B cell (primary cell): ENCODE measurements around the gene GRM4. TPM values are rescaled to one million over a fixed set of nuclear protein-coding genes. Genes with fewer than 3 reads are reported as not detected.

Experiments used
- ATAC-seq: fragments of 200-7000 bp; cut with Tn5 transposase; one replicate; pipeline ENCODE4 v1.10.0; 2021; ENCODE audit warnings: low read depth, mild to moderate bottlenecking, moderate number of reproducible peaks, moderate library complexity
- CTCF ChIA-PET: fragments of 350-600 bp; sonication (Branson Sonifier 250); formaldehyde crosslinking; loops from one replicate; lab custom pipeline; 2021; ENCODE audit warnings: antibody characterized with exemption, inconsistent platforms; lab: Charles Lee
- POLR2A ChIA-PET: fragments of 350-600 bp; sonication (Branson Sonifier 250); formaldehyde crosslinking; loops from one replicate; lab custom pipeline; 2021; ENCODE audit warnings: antibody characterized with exemption; lab: Charles Lee
- DNase-seq: peaks from one replicate; pipeline ENCODE4 v3.0.0; 2013
- H2AFZ ChIP-seq: 2 replicates; pipeline ENCODE4 v1.6.1; 2012; ENCODE audit warnings: mild to moderate bottlenecking, low read depth, low read length; ENCODE audit not compliant: insufficient read depth, poor library complexity, severe bottlenecking
- H3K27ac ChIP-seq, 2 donors: 1 replicate in 1 of 2; 2 replicates in 1 of 2; pipeline ENCODE4 v1.5.1; 2012 to 2013; ENCODE audit warnings: low read length in 2 of 2, mild to moderate bottlenecking in 2 of 2, moderate library complexity in 1 of 2
- H3K27me3 ChIP-seq, 4 experiments: fragments of 200-600 bp in 1 of 4; sonication (generic) in 1 of 4; replicated peaks in 1 of 4; 1 replicate in 2 of 4; 2 replicates in 2 of 4; pipeline versions ENCODE4 v1.6.1 to v1.7.0; 2013 to 2016; ENCODE audit warnings: low read length in 3 of 4, mild to moderate bottlenecking in 2 of 4, mixed read lengths in 1 of 4, moderate library complexity in 1 of 4; ENCODE audit not compliant: insufficient read depth in 4 of 4, control insufficient read depth in 3 of 4; ENCODE audit errors: control extremely low read depth in 1 of 4
- H3K36me3 ChIP-seq, 2 experiments: replicated peaks in 1 of 2; 1 replicate in 1 of 2; 2 replicates in 1 of 2; pipeline versions ENCODE4 v1.6.1 to v1.7.1; 2013; ENCODE audit warnings: low read length in 1 of 2; ENCODE audit not compliant: insufficient read depth in 2 of 2, control insufficient read depth in 1 of 2; ENCODE audit errors: control extremely low read depth in 1 of 2, extremely low read depth in 1 of 2
- H3K4me1 ChIP-seq, 2 donors: fragments of 200-600 bp in 1 of 2; sonication (generic) in 1 of 2; 1 replicate in 1 of 2; 2 replicates in 1 of 2; pipeline versions ENCODE4 v1.5.1 to v1.6.1; 2013 to 2017; ENCODE audit warnings: low read length in 2 of 2; ENCODE audit not compliant: control insufficient read depth in 2 of 2, insufficient read depth in 2 of 2
- H3K4me2 ChIP-seq: replicated peaks from 2 replicates; pipeline ENCODE3; 2012; ENCODE audit warnings: mild to moderate bottlenecking, low read depth, low read length; ENCODE audit not compliant: poor library complexity, severe bottlenecking
- H3K4me3 ChIP-seq, 5 experiments: fragments of 200-600 bp in 1 of 5; sonication (generic) in 1 of 5; 1 replicate in 3 of 5; 2 replicates in 2 of 5; pipeline versions ENCODE4 v1.5.1 to v1.7.0; 2011 to 2016; ENCODE audit warnings: low read length in 4 of 5, mild to moderate bottlenecking in 4 of 5, low read depth in 2 of 5, control low read depth in 1 of 5, moderate library complexity in 1 of 5; ENCODE audit not compliant: insufficient read depth in 1 of 5; ENCODE audit errors: control extremely low read depth in 1 of 5, extremely low read depth in 1 of 5
- H3K79me2 ChIP-seq: fragments of 200-600 bp; sonication (generic); one replicate; pipeline ENCODE4 v1.6.0; 2016; ENCODE audit warnings: low read length; ENCODE audit not compliant: control insufficient read depth, insufficient read depth
- H3K9ac ChIP-seq: fragments of 200-600 bp; sonication (generic); 2 replicates; pipeline ENCODE4 v1.6.1; 2017; ENCODE audit warnings: mild to moderate bottlenecking, low read length, moderate library complexity
- H3K9me3 ChIP-seq, 3 donors: one replicate each; pipeline versions ENCODE4 v1.6.1 to v1.7.1; 2013; ENCODE audit warnings: low read length in 2 of 3; ENCODE audit not compliant: control insufficient read depth in 2 of 3, insufficient read depth in 1 of 3; ENCODE audit errors: control extremely low read depth in 1 of 3
- H4K20me1 ChIP-seq: 2 replicates; pipeline ENCODE4 v1.6.0; 2012; ENCODE audit warnings: mild to moderate bottlenecking, low read length; ENCODE audit not compliant: insufficient read depth, control insufficient read depth, poor library complexity, severe bottlenecking
- H3K27ac Mint-ChIP-seq: one replicate; pipeline ENCODE4 v1.8.0; 2021; ENCODE audit warnings: mixed read lengths
- H3K27me3 Mint-ChIP-seq: one replicate; pipeline ENCODE4 v1.8.0; 2021; ENCODE audit warnings: mixed read lengths
- H3K4me1 Mint-ChIP-seq: one replicate; pipeline ENCODE4 v1.8.0; 2021; ENCODE audit warnings: mixed read lengths
- H3K4me3 Mint-ChIP-seq: one replicate; pipeline ENCODE4 v1.8.0; 2021; ENCODE audit warnings: mixed read lengths
- H3K9me3 Mint-ChIP-seq: one replicate; pipeline ENCODE4 v1.8.0; 2022; ENCODE audit warnings: mixed read lengths; ENCODE audit not compliant: insufficient read depth
- EZH2 ChIP-seq: IDR thresholded peaks from 2 replicates; pipeline ENCODE4 v1.6.1; 2012; ENCODE audit warnings: borderline replicate concordance, low read depth, mild to moderate bottlenecking, moderate library complexity, low read length; ENCODE audit not compliant: insufficient read depth, poor library complexity, severe bottlenecking
- WGBS: methylation state at CpG from one replicate; pipeline ENCODE4 v1.1.5; 2013; ENCODE audit warnings: missing lambda C conversion rate; ENCODE audit not compliant: insufficient coverage; 5-methylcytosine and 5-hydroxymethylcytosine counted together
- intact Hi-C: fragments of 100-400 bp; cut with micrococcal nuclease; formaldehyde crosslinking; loops from one replicate; pipeline ENCODE4 v1.10.0; 2022
- polyA plus RNA-seq: library from polyadenylated mRNA; depleted of rRNA; stranded (reverse); fragments of >200 nt; gene quantifications from 2 replicates; pipeline ENCODE4 v1.2.3, GENCODE V29; 2012
- total RNA-seq, 2 donors: library from RNA; stranded (reverse); fragments of 120-200 nt in 1 of 2; gene quantifications; 1 replicate in 1 of 2; 2 replicates in 1 of 2; pipeline versions ENCODE4 v1.2.3 to v1.2.4, GENCODE V29; 2013 to 2022
- TF ChIP-seq, protein P1 (sequence below): fragments of 200-600 bp; IDR thresholded peaks from one replicate; pipeline ENCODE4 v1.8.0; 2022; ENCODE audit warnings: antibody characterized with exemption, mild to moderate bottlenecking

The GRM4 gene
- total and polyA plus RNA-seq, 2 donors (not counting 1 experiment from before 2014, with no cell fraction given), result 0.04 TPM; not detected in 1

DNA sequence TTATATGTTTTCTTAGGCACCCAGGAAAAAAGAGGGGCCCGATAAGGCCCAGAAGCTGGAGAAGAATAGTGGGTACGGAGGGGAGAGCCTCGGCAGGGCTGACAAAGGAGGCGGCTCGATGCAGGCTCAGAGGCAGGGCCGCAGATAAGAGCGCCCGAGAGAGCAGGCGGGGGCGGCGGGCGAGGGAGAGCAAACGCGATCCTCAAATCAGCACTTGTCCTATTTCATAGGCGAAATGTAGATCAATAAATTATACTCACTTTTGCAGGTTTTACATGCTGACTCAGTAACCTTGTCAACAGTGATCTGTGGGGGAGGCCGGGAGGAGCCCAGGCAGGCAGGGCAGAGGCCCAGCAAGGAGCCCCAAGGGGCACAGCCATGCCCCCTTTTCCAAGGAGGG lies 42.6 kb downstream of the GRM4 start:
- no peak for DNase-seq
- Histone ChIP-seq H3K4me2 (no peak overlapping the region), H3K79me2 (no peaks in the 10 kb centered on the region), H3K27me3 (peaks cover 0 to 2% (median 0%) of the 10 kb centered on the region in 4 experiments), H3K27ac (no peak overlapping the region), H4K20me1 (no peaks in the 10 kb centered on the region), H2AFZ (no peak overlapping the region), H3K9ac (no peak overlapping the region), H3K36me3 (no peaks in the 10 kb centered on the region), H3K4me3 (no peak overlapping the region), H3K9me3 (peaks cover 0 to 5% (median 0%) of the 10 kb centered on the region in 3 donors), H3K4me1 (no peaks in the 10 kb centered on the region)
- ATAC-seq, result no peak
- Mint-ChIP-seq H3K27me3 (peaks cover 22% of the 10 kb centered on the region), H3K4me3 (no peak overlapping the region), H3K4me1 (no peaks in the 10 kb centered on the region), H3K9me3 (no peaks in the 10 kb centered on the region), H3K27ac (no peak overlapping the region)
- POLR2A ChIA-PET, result no interaction called here
- CTCF ChIA-PET, result no interaction called here
- WGBS, result 91% methylated on average over 15 of the region's 16 CpGs
- intact Hi-C loops, result no loop called here
- no peak for TF ChIP-seq EZH2
- TF ChIP-seq, protein P1, sequence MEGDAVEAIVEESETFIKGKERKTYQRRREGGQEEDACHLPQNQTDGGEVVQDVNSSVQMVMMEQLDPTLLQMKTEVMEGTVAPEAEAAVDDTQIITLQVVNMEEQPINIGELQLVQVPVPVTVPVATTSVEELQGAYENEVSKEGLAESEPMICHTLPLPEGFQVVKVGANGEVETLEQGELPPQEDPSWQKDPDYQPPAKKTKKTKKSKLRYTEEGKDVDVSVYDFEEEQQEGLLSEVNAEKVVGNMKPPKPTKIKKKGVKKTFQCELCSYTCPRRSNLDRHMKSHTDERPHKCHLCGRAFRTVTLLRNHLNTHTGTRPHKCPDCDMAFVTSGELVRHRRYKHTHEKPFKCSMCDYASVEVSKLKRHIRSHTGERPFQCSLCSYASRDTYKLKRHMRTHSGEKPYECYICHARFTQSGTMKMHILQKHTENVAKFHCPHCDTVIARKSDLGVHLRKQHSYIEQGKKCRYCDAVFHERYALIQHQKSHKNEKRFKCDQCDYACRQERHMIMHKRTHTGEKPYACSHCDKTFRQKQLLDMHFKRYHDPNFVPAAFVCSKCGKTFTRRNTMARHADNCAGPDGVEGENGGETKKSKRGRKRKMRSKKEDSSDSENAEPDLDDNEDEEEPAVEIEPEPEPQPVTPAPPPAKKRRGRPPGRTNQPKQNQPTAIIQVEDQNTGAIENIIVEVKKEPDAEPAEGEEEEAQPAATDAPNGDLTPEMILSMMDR, result no peak

DNA sequence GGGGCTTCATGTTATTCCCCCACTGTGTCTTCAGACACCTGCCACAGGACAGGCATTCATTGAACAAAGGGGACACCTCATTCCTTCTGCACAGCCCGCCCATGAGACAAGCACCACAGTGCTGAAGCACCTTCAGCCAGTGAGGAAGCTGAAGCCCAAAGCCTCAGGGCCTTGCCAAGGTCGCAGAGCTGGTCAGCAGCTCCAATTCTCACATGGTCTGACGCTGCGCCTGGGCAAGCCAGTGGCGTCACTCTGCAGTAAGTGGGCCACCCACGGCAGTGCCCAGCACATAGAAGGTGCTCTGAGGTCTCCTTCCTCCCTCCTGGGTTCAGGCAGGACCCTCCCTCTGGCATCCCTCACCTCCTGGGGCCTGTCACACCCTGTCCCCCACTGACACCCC lies 43.2 kb downstream of the GRM4 start:
- Histone ChIP-seq H4K20me1 (no peaks in the 10 kb centered on the region), H3K79me2 (no peaks in the 10 kb centered on the region), H3K4me2 (no peak overlapping the region), H3K4me3 (no peak overlapping the region), H3K27me3 (peaks cover 0 to 2% (median 0%) of the 10 kb centered on the region in 4 experiments), H3K27ac (no peak overlapping the region), H3K9me3 (peaks cover 0 to 5% (median 0%) of the 10 kb centered on the region in 3 donors), H3K9ac (no peak overlapping the region), H3K4me1 (no peaks in the 10 kb centered on the region), H2AFZ (no peak overlapping the region), H3K36me3 (no peaks in the 10 kb centered on the region)
- TF ChIP-seq, protein P1, result no peak
- TF ChIP-seq EZH2, result no peak
- Mint-ChIP-seq H3K4me1 (no peaks in the 10 kb centered on the region), H3K4me3 (no peak overlapping the region), H3K27ac (no peak overlapping the region), H3K27me3 (peaks cover 21% of the 10 kb centered on the region), H3K9me3 (no peaks in the 10 kb centered on the region)
- WGBS, result 85% methylated on average over 6 of the region's 6 CpGs
- ChIA-PET CTCF (no interaction called here), POLR2A (no interaction called here)
- intact Hi-C loops, result no loop called here
- no peak for ATAC-seq
- DNase-seq, result no peak
